ENCODE data around the gene KLK8. TPM values are rescaled to one million over a fixed set of nuclear protein-coding genes. Genes with fewer than 3 reads are reported as not detected.
"Not testable (repeated sequence)": the region's sequence is repeated elsewhere in the genome, so short reads cannot be mapped to it uniquely, and the experiment has no call there.

The KLK8 gene
- total and polyA plus RNA-seq, 10 donors: 0.56 TPM; not detected in 9

- Histone ChIP-seq H3K27me3 (replicated peaks in 1 of 7) (peaks cover 0 to 56% (median 0%) of the 10 kb centered on the region in 7 donors), H3K27ac (no peak overlapping the region), H3K4me1 (no peaks in the 10 kb centered on the region), H3K9me3 (no peaks in the 10 kb centered on the region), H3K4me3 (no peak overlapping the region), H3K36me3 (no peaks in the 10 kb centered on the region)
- no peak for DNase-seq
- 86 to 90% (median 89%) methylated on average over 4 of the region's 4 CpGs for WGBS, 5 donors
- intact Hi-C loops (cut with DNase I; ENCODE audit: low total_unique reads): no loop called here
- TF ChIP-seq CTCF (IDR thresholded peaks at IDR 0.05 in 8 of 11, conservative IDR thresholded peaks at IDR 0.05 in 3 of 11) (no peak), POLR2AphosphoS5 (IDR thresholded peaks at IDR 0.05) (no peak), POLR2A (IDR thresholded peaks at IDR 0.05) (no peak)
Measured at GRCh38 chr19:50977626-50978025, 23.8 kb downstream of the KLK8 start.

- no peak overlapping the region for H3K4me3 ChIP-seq
- TF ChIP-seq CTCF (IDR thresholded peaks at IDR 0.05 in 8 of 11, conservative IDR thresholded peaks at IDR 0.05 in 3 of 11) (no peak), POLR2AphosphoS5 (IDR thresholded peaks at IDR 0.05) (no peak), POLR2A (IDR thresholded peaks at IDR 0.05) (no peak)
- 25 to 42% (median 30%) methylated on average over 8 of the region's 8 CpGs for WGBS, 5 donors
- no peaks in the 10 kb centered on the region for H3K9me3 ChIP-seq
- H3K27ac ChIP-seq: no peak overlapping the region
- intact Hi-C loops (cut with DNase I; ENCODE audit: low total_unique reads): no loop called here
- H3K27me3 ChIP-seq (replicated peaks in 1 of 7): peaks cover 0 to 61% (median 0%) of the 10 kb centered on the region in 7 donors
- H3K4me1 ChIP-seq: no peaks in the 10 kb centered on the region
- DNase-seq: no peak
- H3K36me3 ChIP-seq: no peaks in the 10 kb centered on the region
Measured at GRCh38 chr19:50975766-50976165, 25.6 kb downstream of the KLK8 start.

DNA sequence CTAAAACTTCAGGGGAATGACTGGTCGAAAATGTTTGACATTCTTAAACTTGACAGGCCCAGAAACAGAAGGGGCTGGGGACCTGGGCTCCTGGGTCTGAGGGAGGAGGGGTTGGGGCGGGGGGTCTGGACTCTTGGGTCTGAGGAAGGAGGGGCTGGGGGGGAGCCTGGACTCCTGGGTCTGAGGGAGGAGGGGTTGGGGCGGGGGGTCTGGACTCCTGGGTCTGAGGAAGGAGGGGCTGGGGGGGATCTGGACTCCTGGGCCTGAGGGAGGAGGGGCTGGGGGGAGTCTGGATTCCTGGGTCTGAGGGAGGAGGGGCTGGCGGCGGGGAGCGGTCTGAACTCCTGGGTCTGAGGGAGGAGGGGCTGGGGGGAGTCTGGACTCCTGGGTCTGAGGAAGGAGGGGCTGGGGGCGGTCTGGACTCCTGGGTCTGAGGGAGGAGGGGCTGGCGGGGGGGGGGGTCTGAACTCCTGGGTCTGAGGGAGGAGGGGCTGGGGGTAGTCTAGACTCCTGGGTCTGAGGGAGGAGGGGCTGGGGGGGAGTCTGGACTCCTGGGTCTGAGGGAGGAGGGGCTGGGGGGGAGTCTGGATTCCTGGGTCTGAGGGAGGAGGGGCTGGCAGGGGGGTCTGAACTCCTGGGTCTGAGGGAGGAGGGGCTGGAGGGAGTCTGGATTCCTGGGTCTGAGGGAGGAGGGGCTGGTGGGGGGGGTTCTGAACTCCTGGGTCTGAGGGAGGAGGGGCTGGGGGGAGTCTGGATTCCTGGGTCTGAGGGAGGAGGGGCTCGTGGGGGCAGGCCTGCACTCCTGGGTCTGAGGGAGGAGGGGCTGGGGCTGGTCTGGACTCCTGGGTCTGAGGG, 26.5 kb downstream of the KLK8 start:
- Histone ChIP-seq H3K27ac (no peak overlapping the region), H3K4me1 (no peaks in the 10 kb centered on the region), H3K9me3 (no peaks in the 10 kb centered on the region), H3K27me3 (replicated peaks in 1 of 7) (peaks cover 0 to 63% (median 0%) of the 10 kb centered on the region in 7 donors), H3K36me3 (no peaks in the 10 kb centered on the region), H3K4me3 (no peak overlapping the region)
- intact Hi-C loops (cut with DNase I; ENCODE audit: low total_unique reads): no loop called here
- WGBS, 5 donors: 47 to 72% (median 61%) methylated on average over 4 to 9 of the region's 9 CpGs
- no peak for DNase-seq
- TF ChIP-seq POLR2A (IDR thresholded peaks at IDR 0.05) (no peak), CTCF (IDR thresholded peaks at IDR 0.05 in 8 of 11, conservative IDR thresholded peaks at IDR 0.05 in 3 of 11) (no peak), POLR2AphosphoS5 (IDR thresholded peaks at IDR 0.05) (no peak)

DNA sequence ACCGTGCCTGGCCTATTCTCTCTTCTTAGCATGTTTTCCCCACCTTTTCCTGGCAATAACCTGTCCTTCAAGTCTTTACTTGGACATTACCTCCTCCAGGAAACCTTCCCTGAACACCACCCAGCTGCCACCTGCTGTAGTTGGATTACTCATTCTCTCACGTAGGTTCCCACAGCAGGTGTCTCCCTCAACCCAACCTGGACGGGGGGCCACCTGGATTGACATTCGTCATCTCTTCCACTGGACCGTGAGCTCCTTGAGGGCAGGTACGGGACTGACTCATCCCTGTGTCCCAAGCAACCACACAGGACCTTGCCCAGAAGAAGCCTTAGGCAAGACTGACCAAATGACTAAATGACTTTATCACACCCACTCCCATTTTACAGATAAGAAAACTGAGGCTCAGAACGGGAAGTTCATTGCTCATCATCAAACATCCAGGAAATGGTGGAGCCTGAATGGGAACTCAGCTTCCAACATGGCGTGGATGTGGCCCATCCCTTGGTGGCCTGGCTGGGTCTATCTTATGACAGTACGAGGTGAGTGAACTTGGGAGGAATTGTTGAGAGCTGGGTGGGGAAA, 28.5 kb downstream of the KLK8 start:
- intact Hi-C loops (cut with DNase I; ENCODE audit: low total_unique reads): no loop called here
- no peak for DNase-seq
- 69 to 87% (median 80%) methylated on average over 9 of the region's 9 CpGs for WGBS, 5 donors
- H3K4me3 ChIP-seq: no peak overlapping the region
- no peak overlapping the region for H3K27ac ChIP-seq
- H3K9me3 ChIP-seq: no peaks in the 10 kb centered on the region
- H3K4me1 ChIP-seq: peaks cover 0 to 3% (median 0%) of the 10 kb centered on the region in 6 donors
- no peaks in the 10 kb centered on the region for H3K36me3 ChIP-seq
- H3K27me3 ChIP-seq (replicated peaks in 1 of 7): peaks cover 0 to 69% (median 0%) of the 10 kb centered on the region in 7 donors
- no peak for TF ChIP-seq POLR2AphosphoS5 (IDR thresholded peaks at IDR 0.05)
- no peak for TF ChIP-seq POLR2A (IDR thresholded peaks at IDR 0.05)

DNA sequence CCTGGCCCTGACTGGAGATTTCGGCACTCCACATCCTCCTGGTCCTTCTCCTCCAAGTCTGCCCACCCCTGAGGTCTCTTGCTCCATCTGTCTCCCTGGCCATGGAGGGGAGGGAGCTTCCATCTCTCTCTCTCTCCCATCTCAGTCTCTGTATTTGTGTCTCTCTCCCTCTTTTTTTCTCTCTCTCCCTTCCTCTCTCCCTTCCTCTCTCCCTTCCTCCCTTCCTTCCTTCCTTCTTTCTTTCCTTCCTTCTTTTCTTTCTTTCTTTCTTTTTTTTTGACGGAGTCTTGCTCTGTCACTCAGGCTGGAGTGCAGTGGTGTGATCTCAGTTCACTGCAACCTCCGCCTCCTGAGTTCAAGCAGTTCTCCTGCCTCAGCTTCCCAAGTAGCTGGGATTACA, 31.6 kb downstream of the KLK8 start:
- DNase-seq; H3K27ac ChIP-seq; H3K4me1 ChIP-seq; H3K36me3 ChIP-seq; H3K9me3 ChIP-seq; H3K4me3 ChIP-seq; intact Hi-C loops (cut with DNase I; ENCODE audit: low total_unique reads): not testable (repeated sequence)
- peaks cover 0 to 81% (median 0%) of the 10 kb centered on the region in 7 donors for H3K27me3 ChIP-seq (replicated peaks in 1 of 7)
- 71 to 83% (median 74%) methylated on average over 3 of the region's 3 CpGs for WGBS, 5 donors

Measured in spleen (tissue), 11 donors.